ENCODE measurements around the gene HRH3.

The HRH3 gene

DNA sequence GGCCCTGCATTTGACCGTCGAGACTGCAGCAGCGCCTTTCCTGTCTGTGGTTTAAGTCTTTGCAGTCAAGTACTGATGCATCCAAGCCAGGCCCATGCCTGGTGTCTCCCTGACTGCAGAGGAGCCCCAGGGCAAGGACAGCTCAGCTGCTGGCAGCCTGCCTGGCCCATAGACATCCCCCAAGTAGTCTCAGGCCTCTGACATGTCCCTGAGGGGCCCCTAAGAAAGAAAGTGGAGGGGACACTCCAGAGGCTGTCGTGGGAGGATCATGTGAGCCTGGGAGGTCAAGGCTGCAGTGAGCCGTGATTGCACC is 18.0 kb downstream of the HRH3 start:
- H3K9me3 ChIP-seq = no peaks in the 10 kb centered on the region
- no peak overlapping the region for H3K27ac ChIP-seq
- TF ChIP-seq CTCF (IDR thresholded peaks at IDR 0.05) = no peak
- peaks cover 90% of the 10 kb centered on the region for H3K36me3 ChIP-seq
- no peaks in the 10 kb centered on the region for H3K4me1 ChIP-seq (ENCODE audit: control insufficient read depth in 1 of 2, insufficient read depth in 1 of 2, low read depth in 1 of 2, low read length in 1 of 2)
- no peak overlapping the region for H3K4me3 ChIP-seq (ENCODE audit: low read depth in 1 of 2, low read length in 1 of 2)
- no peaks in the 10 kb centered on the region for H3K27me3 ChIP-seq

GRCh38 chr20:62201173-62202082 is 18.6 kb downstream of the HRH3 start:
- H3K4me1 ChIP-seq (ENCODE audit: control insufficient read depth in 1 of 2, insufficient read depth in 1 of 2, low read depth in 1 of 2, low read length in 1 of 2) = no peaks in the 10 kb centered on the region
- no peaks in the 10 kb centered on the region for H3K27me3 ChIP-seq
- TF ChIP-seq CTCF (IDR thresholded peaks at IDR 0.05) = no peak
- no peak overlapping the region for H3K27ac ChIP-seq
- peaks cover 93% of the 10 kb centered on the region for H3K36me3 ChIP-seq
- H3K4me3 ChIP-seq (ENCODE audit: low read depth in 1 of 2, low read length in 1 of 2) = no peak overlapping the region
- H3K9me3 ChIP-seq = no peaks in the 10 kb centered on the region

DNA sequence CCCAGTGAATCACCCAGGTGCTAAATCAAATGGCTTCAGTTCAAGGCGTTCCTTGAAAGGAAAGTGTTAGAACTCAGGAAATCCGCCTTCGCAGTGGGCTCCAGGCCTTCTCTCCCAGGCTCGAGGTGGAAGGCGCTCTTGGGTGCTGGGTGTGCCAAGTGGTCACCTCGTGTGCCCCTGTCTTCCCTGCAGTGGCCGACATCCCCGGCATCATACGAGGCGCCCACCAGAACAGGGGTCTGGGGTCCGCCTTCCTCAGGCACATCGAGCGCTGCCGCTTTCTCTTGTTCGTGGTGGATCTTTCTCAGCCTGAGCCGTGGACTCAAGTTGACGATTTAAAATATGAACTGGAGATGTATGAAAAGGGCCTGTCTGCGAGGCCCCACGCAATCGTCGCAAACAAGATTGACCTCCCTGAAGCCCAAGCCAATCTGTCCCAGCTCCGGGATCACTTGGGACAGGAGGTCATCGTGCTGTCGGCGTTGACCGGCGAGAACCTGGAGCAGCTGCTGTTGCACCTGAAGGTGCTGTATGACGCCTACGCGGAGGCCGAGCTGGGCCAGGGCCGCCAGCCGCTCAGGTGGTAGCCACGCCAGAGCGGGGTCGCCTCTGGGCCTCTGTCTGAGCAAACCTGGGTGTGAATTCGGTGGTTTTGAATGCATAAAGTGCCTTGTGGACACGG is 19.4 kb downstream of the HRH3 start:
- Histone ChIP-seq H3K36me3 (peaks cover 93% of the 10 kb centered on the region), H3K9me3 (no peaks in the 10 kb centered on the region)
- TF ChIP-seq CTCF (IDR thresholded peaks at IDR 0.05) = no peak

DNA sequence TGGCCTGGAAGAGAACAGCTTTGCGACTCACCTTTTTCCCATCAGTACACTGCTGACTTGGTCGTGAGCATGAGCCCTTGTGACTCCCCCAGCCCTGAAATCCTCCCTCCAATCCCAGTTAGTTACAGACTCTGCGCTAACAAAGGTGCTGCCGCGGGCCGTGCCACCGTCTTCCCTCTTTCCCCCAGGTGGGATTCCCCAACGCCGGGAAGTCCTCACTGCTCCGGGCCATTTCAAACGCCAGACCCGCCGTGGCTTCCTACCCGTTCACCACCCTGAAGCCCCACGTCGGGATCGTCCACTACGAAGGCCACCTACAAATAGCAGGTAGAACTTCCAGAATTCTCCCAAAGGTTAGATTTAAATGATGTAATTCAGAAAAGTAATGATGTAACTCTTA is 21.1 kb downstream of the HRH3 start:
- peaks cover 92% of the 10 kb centered on the region for H3K36me3 ChIP-seq
- no peak for TF ChIP-seq CTCF (IDR thresholded peaks at IDR 0.05)
- no peaks in the 10 kb centered on the region for H3K27me3 ChIP-seq
- H3K9me3 ChIP-seq = no peaks in the 10 kb centered on the region
- peaks cover 3% of the 10 kb centered on the region in 2 experiments for H3K4me1 ChIP-seq (ENCODE audit: control insufficient read depth in 1 of 2, insufficient read depth in 1 of 2, low read depth in 1 of 2, low read length in 1 of 2)
- H3K27ac ChIP-seq = no peak overlapping the region
- no peak overlapping the region for H3K4me3 ChIP-seq (ENCODE audit: low read depth in 1 of 2, low read length in 1 of 2)

More for the DNA sequence above, 19.4 kb downstream of the HRH3 start:
- Histone ChIP-seq H3K4me3 (ENCODE audit: low read depth in 1 of 2, low read length in 1 of 2) (no peak overlapping the region), H3K27ac (no peak overlapping the region), H3K4me1 (ENCODE audit: control insufficient read depth in 1 of 2, insufficient read depth in 1 of 2, low read depth in 1 of 2, low read length in 1 of 2) (no peaks in the 10 kb centered on the region), H3K27me3 (no peaks in the 10 kb centered on the region)

- H3K27ac ChIP-seq = no peak overlapping the region
- no peaks in the 10 kb centered on the region for H3K9me3 ChIP-seq
- H3K4me3 ChIP-seq (ENCODE audit: low read depth in 1 of 2, low read length in 1 of 2) = no peak overlapping the region
- no peak for TF ChIP-seq CTCF (IDR thresholded peaks at IDR 0.05)
- peaks cover 92% of the 10 kb centered on the region for H3K36me3 ChIP-seq
- no peaks in the 10 kb centered on the region for H3K27me3 ChIP-seq
- peaks cover 3% of the 10 kb centered on the region in 2 experiments for H3K4me1 ChIP-seq (ENCODE audit: control insufficient read depth in 1 of 2, insufficient read depth in 1 of 2, low read depth in 1 of 2, low read length in 1 of 2)
Measured at GRCh38 chr20:62198496-62198895, 21.6 kb downstream of the HRH3 start.
